WTC11 (cell line): ENCODE measurements around the gene COX5A. TPM values are rescaled to one million over a fixed set of nuclear protein-coding genes. Genes with fewer than 3 reads are reported as not detected.

Experiments used
- ATAC-seq: fragments of 200-7000 bp; cut with Tn5 transposase; 2 replicates; pipeline ENCODE4 v1.10.0; 2021; ENCODE audit warnings: mild to moderate bottlenecking, moderate library complexity
- CTCF ChIA-PET: fragments of 300-600 bp; sonication (Branson Sonifier 250); formaldehyde crosslinking; loops from one replicate; lab custom pipeline; 2021; ENCODE audit warnings: antibody characterized with exemption; lab: Charles Lee
- POLR2A ChIA-PET: fragments of 350-600 bp; sonication (Branson Sonifier 250); formaldehyde crosslinking; loops from one replicate; lab custom pipeline; 2021; ENCODE audit warnings: antibody characterized with exemption; lab: Charles Lee
- DNase-seq: peaks from one replicate; pipeline ENCODE4 v3.0.0; 2021; ENCODE audit warnings: low spot score
- H3K27ac Mint-ChIP-seq: 2 replicates; pipeline ENCODE4 v1.8.0; 2021; ENCODE audit warnings: mixed read lengths
- H3K27me3 Mint-ChIP-seq: 2 replicates; pipeline ENCODE4 v1.8.0; 2021; ENCODE audit warnings: low read depth, mild to moderate bottlenecking, moderate library complexity, mixed read lengths
- H3K36me3 Mint-ChIP-seq: 2 replicates; pipeline ENCODE4 v1.8.0; 2021; ENCODE audit warnings: mixed read lengths
- H3K4me1 Mint-ChIP-seq: 2 replicates; pipeline ENCODE4 v1.8.0; 2022; ENCODE audit warnings: mixed read lengths
- H3K4me3 Mint-ChIP-seq: 2 replicates; pipeline ENCODE4 v1.8.0; 2021; ENCODE audit warnings: mild to moderate bottlenecking, moderate library complexity, mixed read lengths
- H3K9me3 Mint-ChIP-seq: 2 replicates; pipeline ENCODE4 v1.8.0; 2021; ENCODE audit warnings: mixed read lengths
- ATF1 ChIP-seq: sonication (generic); formaldehyde crosslinking; IDR thresholded peaks from 2 replicates; pipeline ENCODE4 v1.8.1; 2023; ENCODE audit warnings: mild to moderate bottlenecking, moderate library complexity, missing genetic modification reagents
- EMX1 ChIP-seq: fragments of 250-450 bp; sonication (Bioruptor Pico); IDR thresholded peaks from 2 replicates; pipeline ENCODE4 v1.8.0; 2021; ENCODE audit warnings: mild to moderate bottlenecking
- ETV6 ChIP-seq: sonication (generic); formaldehyde crosslinking; IDR thresholded peaks from 2 replicates; pipeline ENCODE4 v1.8.1; 2022; ENCODE audit warnings: mild to moderate bottlenecking, missing genetic modification reagents
- GABPB1 ChIP-seq: sonication (generic); formaldehyde crosslinking; IDR thresholded peaks from 2 replicates; pipeline ENCODE4 v1.8.1; 2023; ENCODE audit warnings: mild to moderate bottlenecking, missing genetic modification reagents
- HMGA2 ChIP-seq: fragments of 250-450 bp; sonication (Bioruptor Pico); IDR thresholded peaks from 2 replicates; pipeline ENCODE4 v1.4.0; 2021; ENCODE audit warnings: mild to moderate bottlenecking, moderate library complexity
- IRF2 ChIP-seq: sonication (generic); formaldehyde crosslinking; IDR thresholded peaks from 2 replicates; pipeline ENCODE4 v1.8.0; 2022; ENCODE audit warnings: low read depth, missing genetic modification reagents, borderline replicate concordance
- NFE2L1 ChIP-seq: sonication (generic); formaldehyde crosslinking; IDR thresholded peaks from 2 replicates; pipeline ENCODE4 v1.8.1; 2023; ENCODE audit warnings: missing genetic modification reagents
- RELA ChIP-seq: sonication (generic); formaldehyde crosslinking; IDR thresholded peaks from 2 replicates; pipeline ENCODE4 v1.8.1; 2022; ENCODE audit warnings: missing genetic modification reagents, mild to moderate bottlenecking, borderline replicate concordance
- SMAD3 ChIP-seq: sonication (generic); formaldehyde crosslinking; IDR thresholded peaks from 2 replicates; pipeline ENCODE4 v1.8.0; 2022; ENCODE audit warnings: missing genetic modification reagents, mild to moderate bottlenecking, borderline replicate concordance
- SP1 ChIP-seq: sonication (generic); formaldehyde crosslinking; conservative IDR thresholded peaks from 2 replicates; pipeline ENCODE4 v1.8.1; 2022; ENCODE audit warnings: missing genetic modification reagents
- TEAD4 ChIP-seq: sonication (generic); formaldehyde crosslinking; IDR thresholded peaks from 2 replicates; pipeline ENCODE4 v1.8.0; 2022; ENCODE audit warnings: mild to moderate bottlenecking, missing genetic modification reagents
- TP53 ChIP-seq: sonication (generic); formaldehyde crosslinking; IDR thresholded peaks from 2 replicates; pipeline ENCODE4 v1.8.1; 2023; ENCODE audit warnings: mild to moderate bottlenecking, missing genetic modification reagents
- ZNF219 ChIP-seq: sonication (generic); formaldehyde crosslinking; IDR thresholded peaks from 2 replicates; pipeline ENCODE4 v1.8.0; 2023; ENCODE audit warnings: missing genetic modification reagents, mild to moderate bottlenecking, borderline replicate concordance
- ZNF263 ChIP-seq: sonication (generic); formaldehyde crosslinking; IDR thresholded peaks from 2 replicates; pipeline ENCODE4 v1.8.1; 2022; ENCODE audit warnings: low read depth, mild to moderate bottlenecking, moderate library complexity, missing genetic modification reagents
- ZNF423 ChIP-seq: fragments of 250-450 bp; sonication (Bioruptor Pico); IDR thresholded peaks from 2 replicates; pipeline ENCODE4 v2.1.2; 2022; ENCODE audit warnings: mild to moderate bottlenecking, moderate library complexity
- total RNA-seq: library from RNA; stranded (reverse); gene quantifications from 3 replicates; pipeline ENCODE4 v1.2.3, GENCODE V29; 2021
- TF ChIP-seq, protein P1 (sequence below): sonication (generic); formaldehyde crosslinking; IDR thresholded peaks from 2 replicates; pipeline ENCODE4 v1.8.1; 2022; ENCODE audit warnings: missing genetic modification reagents, borderline replicate concordance
- TF ChIP-seq, protein P2 (sequence below): fragments of 250-450 bp; sonication (Bioruptor Pico); IDR thresholded peaks from 2 replicates; pipeline ENCODE4 v1.8.0; 2021; ENCODE audit warnings: mild to moderate bottlenecking
- TF ChIP-seq, protein P3 (sequence below): sonication (generic); formaldehyde crosslinking; IDR thresholded peaks from 2 replicates; pipeline ENCODE4 v1.8.0; 2023; ENCODE audit warnings: mild to moderate bottlenecking, missing genetic modification reagents
- TF ChIP-seq, protein P4 (sequence below): sonication (generic); formaldehyde crosslinking; IDR thresholded peaks from 2 replicates; pipeline ENCODE4 v1.8.0; 2022; ENCODE audit warnings: mild to moderate bottlenecking, missing genetic modification reagents
- TF ChIP-seq, protein P5 (sequence below): fragments of 250-450 bp; sonication (Bioruptor Pico); conservative IDR thresholded peaks from 2 replicates; pipeline ENCODE4 v1.9.0; 2021; ENCODE audit warnings: mild to moderate bottlenecking

The COX5A gene
- total RNA-seq, 1 experiment from 2014 or later, result 354 TPM

DNA sequence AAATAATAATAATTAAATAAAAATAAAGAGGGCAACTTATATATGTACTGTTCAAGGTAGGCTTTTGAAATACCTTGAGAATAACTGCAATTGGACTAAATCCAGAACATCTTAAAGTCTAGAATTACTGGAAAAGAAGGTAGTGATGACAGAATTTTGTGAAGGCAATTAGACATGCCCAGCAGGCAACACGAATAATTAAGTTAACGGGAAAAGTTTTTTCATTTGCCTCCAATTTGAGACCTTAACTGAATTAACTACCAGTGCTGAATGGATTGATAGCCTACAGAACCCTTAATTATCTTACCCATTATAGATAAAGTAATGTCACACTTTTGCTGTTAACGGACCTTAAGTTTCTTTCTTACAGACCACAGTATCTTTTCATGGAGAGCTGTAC, 13.3 kb downstream of the COX5A start (continued):
- TF ChIP-seq, protein P1, sequence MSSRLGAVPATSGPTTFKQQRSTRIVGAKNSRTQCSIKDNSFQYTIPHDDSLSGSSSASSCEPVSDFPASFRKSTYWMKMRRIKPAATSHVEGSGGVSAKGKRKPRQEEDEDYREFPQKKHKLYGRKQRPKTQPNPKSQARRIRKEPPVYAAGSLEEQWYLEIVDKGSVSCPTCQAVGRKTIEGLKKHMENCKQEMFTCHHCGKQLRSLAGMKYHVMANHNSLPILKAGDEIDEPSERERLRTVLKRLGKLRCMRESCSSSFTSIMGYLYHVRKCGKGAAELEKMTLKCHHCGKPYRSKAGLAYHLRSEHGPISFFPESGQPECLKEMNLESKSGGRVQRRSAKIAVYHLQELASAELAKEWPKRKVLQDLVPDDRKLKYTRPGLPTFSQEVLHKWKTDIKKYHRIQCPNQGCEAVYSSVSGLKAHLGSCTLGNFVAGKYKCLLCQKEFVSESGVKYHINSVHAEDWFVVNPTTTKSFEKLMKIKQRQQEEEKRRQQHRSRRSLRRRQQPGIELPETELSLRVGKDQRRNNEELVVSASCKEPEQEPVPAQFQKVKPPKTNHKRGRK (CRISPR knock-in tag), result no peak

DNA sequence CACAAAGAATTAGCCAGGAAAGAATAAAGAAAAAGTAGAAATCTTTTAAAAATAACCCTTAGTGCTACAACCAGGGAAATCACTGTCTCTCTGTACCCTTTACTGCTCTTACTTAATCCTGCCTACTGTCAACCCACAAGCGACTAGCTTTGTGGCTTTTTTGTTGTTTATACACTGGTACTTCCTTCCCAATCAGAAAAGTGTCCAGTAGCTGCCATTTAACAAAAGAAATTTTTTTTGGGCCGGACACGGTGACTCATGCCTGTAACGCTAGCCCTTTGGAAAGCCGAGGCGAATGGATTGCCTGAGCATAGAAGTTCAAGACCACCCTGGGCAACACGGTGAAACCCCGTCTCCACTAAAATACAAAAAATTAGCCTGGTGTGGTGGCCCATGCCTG, 17.4 kb downstream of the COX5A start:
- H3K4me1 Mint-ChIP-seq, result no peaks in the 10 kb centered on the region
- H3K27ac Mint-ChIP-seq, result no peak overlapping the region
- H3K27me3 Mint-ChIP-seq, result no peaks in the 10 kb centered on the region
- ATAC-seq, result no peak
- no peaks in the 10 kb centered on the region for H3K9me3 Mint-ChIP-seq
- no peak for TF ChIP-seq ZNF423 (CRISPR knock-in tag)
- TF ChIP-seq, protein P2, sequence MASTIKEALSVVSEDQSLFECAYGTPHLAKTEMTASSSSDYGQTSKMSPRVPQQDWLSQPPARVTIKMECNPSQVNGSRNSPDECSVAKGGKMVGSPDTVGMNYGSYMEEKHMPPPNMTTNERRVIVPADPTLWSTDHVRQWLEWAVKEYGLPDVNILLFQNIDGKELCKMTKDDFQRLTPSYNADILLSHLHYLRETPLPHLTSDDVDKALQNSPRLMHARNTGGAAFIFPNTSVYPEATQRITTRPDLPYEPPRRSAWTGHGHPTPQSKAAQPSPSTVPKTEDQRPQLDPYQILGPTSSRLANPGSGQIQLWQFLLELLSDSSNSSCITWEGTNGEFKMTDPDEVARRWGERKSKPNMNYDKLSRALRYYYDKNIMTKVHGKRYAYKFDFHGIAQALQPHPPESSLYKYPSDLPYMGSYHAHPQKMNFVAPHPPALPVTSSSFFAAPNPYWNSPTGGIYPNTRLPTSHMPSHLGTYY (CRISPR knock-in tag), result no peak
- TF ChIP-seq RELA (CRISPR knock-in tag), result no peak
- TF ChIP-seq TEAD4 (CRISPR knock-in tag), result no peak
- no peak for TF ChIP-seq SMAD3
- TF ChIP-seq, protein P3, sequence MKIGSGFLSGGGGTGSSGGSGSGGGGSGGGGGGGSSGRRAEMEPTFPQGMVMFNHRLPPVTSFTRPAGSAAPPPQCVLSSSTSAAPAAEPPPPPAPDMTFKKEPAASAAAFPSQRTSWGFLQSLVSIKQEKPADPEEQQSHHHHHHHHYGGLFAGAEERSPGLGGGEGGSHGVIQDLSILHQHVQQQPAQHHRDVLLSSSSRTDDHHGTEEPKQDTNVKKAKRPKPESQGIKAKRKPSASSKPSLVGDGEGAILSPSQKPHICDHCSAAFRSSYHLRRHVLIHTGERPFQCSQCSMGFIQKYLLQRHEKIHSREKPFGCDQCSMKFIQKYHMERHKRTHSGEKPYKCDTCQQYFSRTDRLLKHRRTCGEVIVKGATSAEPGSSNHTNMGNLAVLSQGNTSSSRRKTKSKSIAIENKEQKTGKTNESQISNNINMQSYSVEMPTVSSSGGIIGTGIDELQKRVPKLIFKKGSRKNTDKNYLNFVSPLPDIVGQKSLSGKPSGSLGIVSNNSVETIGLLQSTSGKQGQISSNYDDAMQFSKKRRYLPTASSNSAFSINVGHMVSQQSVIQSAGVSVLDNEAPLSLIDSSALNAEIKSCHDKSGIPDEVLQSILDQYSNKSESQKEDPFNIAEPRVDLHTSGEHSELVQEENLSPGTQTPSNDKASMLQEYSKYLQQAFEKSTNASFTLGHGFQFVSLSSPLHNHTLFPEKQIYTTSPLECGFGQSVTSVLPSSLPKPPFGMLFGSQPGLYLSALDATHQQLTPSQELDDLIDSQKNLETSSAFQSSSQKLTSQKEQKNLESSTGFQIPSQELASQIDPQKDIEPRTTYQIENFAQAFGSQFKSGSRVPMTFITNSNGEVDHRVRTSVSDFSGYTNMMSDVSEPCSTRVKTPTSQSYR (CRISPR knock-in tag), result no peak
- TF ChIP-seq ZNF263 (CRISPR knock-in tag), result no peak
- no peak for TF ChIP-seq EMX1
- TF ChIP-seq GABPB1 (CRISPR knock-in tag), result no peak
- no peak for TF ChIP-seq ETV6 (CRISPR knock-in tag)
- TF ChIP-seq SP1 (CRISPR knock-in tag), result no peak
- TF ChIP-seq, protein P4, sequence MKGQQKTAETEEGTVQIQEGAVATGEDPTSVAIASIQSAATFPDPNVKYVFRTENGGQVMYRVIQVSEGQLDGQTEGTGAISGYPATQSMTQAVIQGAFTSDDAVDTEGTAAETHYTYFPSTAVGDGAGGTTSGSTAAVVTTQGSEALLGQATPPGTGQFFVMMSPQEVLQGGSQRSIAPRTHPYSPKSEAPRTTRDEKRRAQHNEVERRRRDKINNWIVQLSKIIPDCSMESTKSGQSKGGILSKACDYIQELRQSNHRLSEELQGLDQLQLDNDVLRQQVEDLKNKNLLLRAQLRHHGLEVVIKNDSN (CRISPR knock-in tag), result no peak
- TF ChIP-seq ATF1 (CRISPR knock-in tag), result no peak
- no peak for TF ChIP-seq NFE2L1 (CRISPR knock-in tag)
- no peak for TF ChIP-seq ZNF219
- TF ChIP-seq, protein P5, sequence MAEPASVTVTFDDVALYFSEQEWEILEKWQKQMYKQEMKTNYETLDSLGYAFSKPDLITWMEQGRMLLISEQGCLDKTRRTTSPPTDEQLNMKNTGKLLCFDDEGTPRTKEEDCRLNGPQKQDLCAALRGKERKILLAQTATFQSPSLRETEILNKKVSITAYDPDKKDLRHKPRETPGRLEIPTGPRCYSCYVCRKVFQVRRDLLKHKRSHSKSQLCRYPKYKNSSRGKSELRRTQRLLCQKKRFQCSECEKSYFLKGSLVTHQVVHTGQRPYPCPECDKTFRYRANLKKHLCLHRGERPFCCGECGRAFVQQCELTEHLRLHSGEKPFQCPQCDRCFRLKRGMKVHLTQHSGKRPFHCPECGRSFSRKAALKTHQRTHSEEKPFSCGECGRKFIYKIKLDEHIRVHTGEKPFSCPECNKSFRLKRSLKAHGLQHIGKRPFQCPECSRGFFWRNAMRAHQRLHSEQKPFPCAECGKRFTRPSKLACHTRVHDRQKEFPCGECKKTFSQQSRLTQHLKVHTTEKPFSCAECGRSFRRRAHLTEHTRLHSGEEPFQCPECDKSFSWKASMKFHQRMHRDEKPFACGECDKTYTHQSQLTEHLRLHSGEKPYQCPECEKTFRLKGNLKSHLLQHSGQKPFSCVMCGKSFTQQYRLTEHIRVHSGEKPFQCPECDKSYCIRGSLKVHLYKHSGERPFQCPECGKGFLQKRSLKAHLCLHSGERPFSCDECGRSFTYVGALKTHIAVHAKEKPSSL, result no peak
- no peak for TF ChIP-seq TP53 (CRISPR knock-in tag)
- no peak for TF ChIP-seq HMGA2 (CRISPR knock-in tag)
- no peak for TF ChIP-seq IRF2
- ChIA-PET CTCF (interaction anchor here (0.5 to 1.0 kb wide), 2 partner anchors 15 to 19 kb away, joined by 3 to 5 read pairs; no protein-coding TSS in a partner anchor), POLR2A (no interaction called here)
- peaks cover 62% of the 10 kb centered on the region for H3K36me3 Mint-ChIP-seq
- no peak overlapping the region for H3K4me3 Mint-ChIP-seq
- DNase-seq, result no peak
